ENCODE data around the gene SLC26A8. TPM values are rescaled to one million over a fixed set of nuclear protein-coding genes. Genes with fewer than 3 reads are reported as not detected.
A peak's percentile ranks its signal among the peaks of the same experiment; 100 is the strongest.

The SLC26A8 gene
- total and polyA plus RNA-seq, 2 of the 13 experiments (the other 11 are each of a cell fraction or from before 2014, with no cell fraction given) = 0.46 TPM; not detected in 1

DNA sequence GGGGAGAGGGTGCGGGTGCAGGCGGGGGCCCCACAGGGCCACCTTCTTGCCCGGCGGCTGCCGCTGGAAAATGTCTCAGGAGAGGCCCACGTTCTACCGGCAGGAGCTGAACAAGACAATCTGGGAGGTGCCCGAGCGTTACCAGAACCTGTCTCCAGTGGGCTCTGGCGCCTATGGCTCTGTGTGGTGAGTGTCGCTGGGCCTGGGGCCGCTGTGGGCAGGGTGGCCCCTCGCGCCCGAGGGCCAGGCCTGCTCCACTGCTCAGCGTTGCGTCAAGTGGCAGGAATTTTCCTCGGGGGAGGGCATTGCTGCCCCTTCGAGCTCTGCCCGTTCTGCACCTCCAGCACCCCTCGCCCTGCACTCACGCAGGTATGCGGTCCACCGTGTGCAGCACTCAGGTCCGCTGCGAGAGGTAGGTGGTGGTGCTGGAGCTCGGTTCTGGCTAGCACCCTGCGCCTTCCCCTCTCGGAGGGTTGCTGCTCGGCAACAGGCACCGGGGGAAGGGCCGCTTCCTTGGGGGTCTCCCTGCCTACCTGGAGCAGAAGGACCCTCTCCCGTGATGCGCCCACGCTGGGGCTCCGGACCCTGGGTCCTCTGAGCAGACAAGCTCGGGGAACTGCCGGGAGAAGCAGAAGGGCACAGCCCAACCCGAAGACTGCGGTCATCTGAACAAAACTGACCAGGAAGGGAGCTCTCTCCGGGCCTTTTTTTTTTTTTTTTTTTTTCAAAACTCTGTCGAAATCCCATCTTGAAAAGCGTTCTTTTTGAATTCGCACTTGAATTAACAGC lies 3.8 kb upstream of the SLC26A8 start (continued):
- TF ChIP-seq, protein P1, sequence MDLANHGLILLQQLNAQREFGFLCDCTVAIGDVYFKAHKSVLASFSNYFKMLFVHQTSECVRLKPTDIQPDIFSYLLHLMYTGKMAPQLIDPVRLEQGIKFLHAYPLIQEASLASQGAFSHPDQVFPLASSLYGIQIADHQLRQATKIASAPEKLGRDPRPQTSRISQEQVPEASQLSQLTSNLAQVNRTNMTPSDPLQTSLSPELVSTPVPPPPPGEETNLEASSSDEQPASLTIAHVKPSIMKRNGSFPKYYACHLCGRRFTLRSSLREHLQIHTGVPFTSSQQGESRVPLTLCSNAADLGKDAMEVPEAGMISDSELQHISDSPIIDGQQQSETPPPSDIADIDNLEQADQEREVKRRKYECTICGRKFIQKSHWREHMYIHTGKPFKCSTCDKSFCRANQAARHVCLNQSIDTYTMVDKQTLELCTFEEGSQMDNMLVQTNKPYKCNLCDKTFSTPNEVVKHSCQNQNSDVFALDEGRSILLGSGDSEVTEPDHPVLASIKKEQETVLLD (CRISPR knock-in tag; IDR thresholded peaks at IDR 0.05; ENCODE audit: low read depth) = no peak
- TF ChIP-seq NFYB (CRISPR knock-in tag; IDR thresholded peaks at IDR 0.05) (no peak; the same call in 1 of the 2 replicates), KAT8 (CRISPR knock-in tag; IDR thresholded peaks at IDR 0.05) (no peak), MAFG (CRISPR knock-in tag; IDR thresholded peaks at IDR 0.05) (no peak), RFX5 (IDR thresholded peaks at IDR 0.05; ENCODE audit: low read depth, low read length) (no peak), ZNF317 (CRISPR knock-in tag; IDR thresholded peaks at IDR 0.05) (0 out of 2 replicates have a peak, but pooled peaks have one; percentile 54), TBX2 (CRISPR knock-in tag; IDR thresholded peaks at IDR 0.05; ENCODE audit: borderline replicate concordance) (no peak), ZNF234 (CRISPR knock-in tag; conservative IDR thresholded peaks at IDR 0.05) (no peak), KLF13 (CRISPR knock-in tag; IDR thresholded peaks at IDR 0.05) (0 out of 2 replicates have a peak, but pooled peaks have one; percentile 36), ZBTB46 (CRISPR knock-in tag; IDR thresholded peaks at IDR 0.05; ENCODE audit: borderline replicate concordance) (peak; percentile 88; the same call in 1 of the 2 replicates), MAZ (IDR thresholded peaks at IDR 0.05; ENCODE audit: borderline replicate concordance, low read depth, low read length) (no peak), MAZ (CRISPR knock-in tag; IDR thresholded peaks at IDR 0.05; ENCODE audit: low read depth) (no peak; the same call in 1 of the 2 replicates), ELF1 (CRISPR knock-in tag; IDR thresholded peaks at IDR 0.05) (0 out of 2 replicates have a peak, but pooled peaks have one; percentile 13), RAD51 (IDR thresholded peaks at IDR 0.05; ENCODE audit: borderline replicate concordance) (no peak), SKI (IDR thresholded peaks at IDR 0.05; ENCODE audit: partially characterized antibody) (no peak), ZMYM2 (CRISPR knock-in tag; IDR thresholded peaks at IDR 0.05) (no peak), GFI1 (CRISPR knock-in tag; IDR thresholded peaks at IDR 0.05; ENCODE audit: borderline replicate concordance) (no peak), THYN1 (CRISPR knock-in tag; IDR thresholded peaks at IDR 0.05; ENCODE audit: borderline replicate concordance, low read depth) (no peak), ZNF569 (CRISPR knock-in tag; IDR thresholded peaks at IDR 0.05; ENCODE audit: borderline replicate concordance) (no peak), RFXANK (CRISPR knock-in tag; IDR thresholded peaks at IDR 0.05) (no peak)
- TF ChIP-seq, protein P2, sequence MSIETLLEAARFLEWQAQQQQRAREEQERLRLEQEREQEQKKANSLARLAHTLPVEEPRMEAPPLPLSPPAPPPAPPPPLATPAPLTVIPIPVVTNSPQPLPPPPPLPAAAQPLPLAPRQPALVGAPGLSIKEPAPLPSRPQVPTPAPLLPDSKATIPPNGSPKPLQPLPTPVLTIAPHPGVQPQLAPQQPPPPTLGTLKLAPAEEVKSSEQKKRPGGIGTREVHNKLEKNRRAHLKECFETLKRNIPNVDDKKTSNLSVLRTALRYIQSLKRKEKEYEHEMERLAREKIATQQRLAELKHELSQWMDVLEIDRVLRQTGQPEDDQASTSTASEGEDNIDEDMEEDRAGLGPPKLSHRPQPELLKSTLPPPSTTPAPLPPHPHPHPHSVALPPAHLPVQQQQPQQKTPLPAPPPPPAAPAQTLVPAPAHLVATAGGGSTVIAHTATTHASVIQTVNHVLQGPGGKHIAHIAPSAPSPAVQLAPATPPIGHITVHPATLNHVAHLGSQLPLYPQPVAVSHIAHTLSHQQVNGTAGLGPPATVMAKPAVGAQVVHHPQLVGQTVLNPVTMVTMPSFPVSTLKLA (IDR thresholded peaks at IDR 0.05) = no peak
- TF ChIP-seq, protein P3, sequence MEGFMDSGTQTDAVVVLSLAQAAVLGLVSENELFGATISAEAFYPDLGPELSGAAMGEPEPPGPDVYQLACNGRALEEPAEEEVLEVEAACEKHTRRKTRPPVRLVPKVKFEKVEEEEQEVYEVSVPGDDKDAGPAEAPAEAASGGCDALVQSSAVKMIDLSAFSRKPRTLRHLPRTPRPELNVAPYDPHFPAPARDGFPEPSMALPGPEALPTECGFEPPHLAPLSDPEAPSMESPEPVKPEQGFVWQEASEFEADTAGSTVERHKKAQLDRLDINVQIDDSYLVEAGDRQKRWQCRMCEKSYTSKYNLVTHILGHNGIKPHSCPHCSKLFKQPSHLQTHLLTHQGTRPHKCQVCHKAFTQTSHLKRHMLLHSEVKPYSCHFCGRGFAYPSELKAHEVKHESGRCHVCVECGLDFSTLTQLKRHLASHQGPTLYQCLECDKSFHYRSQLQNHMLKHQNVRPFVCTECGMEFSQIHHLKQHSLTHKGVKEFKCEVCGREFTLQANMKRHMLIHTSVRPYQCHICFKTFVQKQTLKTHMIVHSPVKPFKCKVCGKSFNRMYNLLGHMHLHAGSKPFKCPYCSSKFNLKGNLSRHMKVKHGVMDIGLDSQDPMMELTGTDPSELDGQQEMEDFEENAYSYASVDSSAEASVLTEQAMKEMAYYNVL (CRISPR knock-in tag; IDR thresholded peaks at IDR 0.05; ENCODE audit: borderline replicate concordance) = peak; percentile 4; the same call in 1 of the 2 replicates
